ENCODE measurements around the gene RBM28. TPM values are rescaled to one million over a fixed set of nuclear protein-coding genes. Genes with fewer than 3 reads are reported as not detected.
A peak's percentile ranks its signal among the peaks of the same experiment; 100 is the strongest.

The RBM28 gene
- total and polyA plus RNA-seq, 2 of the 8 experiments (the other 6 are each of a cell fraction or from before 2014, with no cell fraction given) = 12.8 to 65.3 TPM

- TF ChIP-seq SIRT6 (IDR thresholded peaks at IDR 0.05; ENCODE audit: low read length) = no peak
- TF ChIP-seq TAF1 (IDR thresholded peaks at IDR 0.05; ENCODE audit: low read depth, low read length) = peak; percentile 37
- peak in 1 of 2 experiments; percentile 22; a peak in 1 of 4 replicates for TF ChIP-seq RAD21 (IDR thresholded peaks at IDR 0.05 in 1 of 2, conservative IDR thresholded peaks at IDR 0.05 in 1 of 2; ENCODE audit: low read depth in 2 of 2, low read length in 2 of 2)
- peak; percentile 26 for TF ChIP-seq TAF7 (optimal IDR thresholded peaks at IDR 0.05; ENCODE audit: borderline replicate concordance, low read depth, low read length)
- TF ChIP-seq CTBP2 (IDR thresholded peaks at IDR 0.05; ENCODE audit: borderline replicate concordance, insufficient read depth, insufficient read length, low read length) = no peak
- TF ChIP-seq CBX5 (IDR thresholded peaks at IDR 0.05; ENCODE audit: low read depth, low read length) = no peak
- TF ChIP-seq E2F6 (IDR thresholded peaks at IDR 0.05) = peak; percentile 59; the same call in 1 of the 2 replicates
- TF ChIP-seq GABPA (IDR thresholded peaks at IDR 0.05; ENCODE audit: borderline replicate concordance, insufficient read depth, low read length) = no peak
- no peak for TF ChIP-seq KDM5A (IDR thresholded peaks at IDR 0.05; ENCODE audit: low read length)
- TF ChIP-seq SAP30 (IDR thresholded peaks at IDR 0.05; ENCODE audit: insufficient read depth, insufficient replicate concordance, low read length) = no peak
- TF ChIP-seq MAX (IDR thresholded peaks at IDR 0.05) = peak; percentile 54; the same call in 1 of the 2 replicates
- TF ChIP-seq SRF (IDR thresholded peaks at IDR 0.05; ENCODE audit: low read depth, low read length) = no peak
- TF ChIP-seq ASH2L (IDR thresholded peaks at IDR 0.05; ENCODE audit: low read length) = peak; percentile 87
- no peak for TF ChIP-seq BRCA1 (IDR thresholded peaks at IDR 0.05; ENCODE audit: low read depth, low read length)
- TF ChIP-seq SP1 (IDR thresholded peaks at IDR 0.05; ENCODE audit: low read depth, low read length) = no peak
- TF ChIP-seq YY1 (IDR thresholded peaks at IDR 0.05; ENCODE audit: low read depth, low read length) = 0 out of 2 replicates have a peak, but pooled peaks have one; percentile 3
- TF ChIP-seq CHD1 (IDR thresholded peaks at IDR 0.05; ENCODE audit: low read depth, low read length) = no peak
- no peak for TF ChIP-seq BACH1 (IDR thresholded peaks at IDR 0.05; ENCODE audit: low read length)
- TF ChIP-seq ATF2 (IDR thresholded peaks at IDR 0.05; ENCODE audit: low read length) = no peak
Observed at GRCh38 chr7:128266883-128267594, 76.7 kb downstream of the RBM28 start (continued).
